Gastroesophageal sphincter (tissue), 3 donors: ENCODE results near the gene CDH11.

Experiments
- POLR2A ChIP-seq, 2 donors: fragments of 450-650 bp; IDR thresholded peaks; one replicate each; pipeline ENCODE4 v1.6.1; 2017; ENCODE audit warnings: antibody characterized with exemption in 2 of 2, mild to moderate bottlenecking in 2 of 2, moderate library complexity in 1 of 2
- TF ChIP-seq, protein P1 (sequence below), 4 experiments: fragments of 200-600 bp in 2 of 4; fragments of 450-650 bp in 2 of 4; sonication (generic) in 1 of 4; IDR thresholded peaks; one replicate each; pipeline ENCODE4 v1.5.1; 2017 to 2019; ENCODE audit warnings: antibody characterized with exemption in 4 of 4, mild to moderate bottlenecking in 2 of 4, moderate library complexity in 2 of 4

DNA sequence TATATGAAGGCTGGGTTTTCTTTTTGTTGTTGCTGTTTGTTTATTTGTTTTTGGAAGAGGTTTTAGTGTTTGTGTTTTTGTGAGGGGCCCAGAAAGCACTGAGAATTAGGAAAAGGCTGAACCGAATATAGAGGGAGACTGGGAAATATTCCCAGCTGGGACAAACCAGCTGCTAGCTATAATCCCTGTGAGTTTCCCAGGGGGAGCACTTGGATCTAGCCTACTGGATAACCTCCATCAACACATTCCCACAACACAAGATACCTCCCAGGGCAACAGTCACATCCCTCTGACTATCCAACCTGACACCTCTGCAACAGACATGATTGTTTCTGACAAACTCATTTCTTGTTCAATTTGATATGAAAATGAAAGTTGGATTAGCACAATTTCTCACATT is 16.7 kb downstream of the CDH11 start:
- TF ChIP-seq, protein P1, sequence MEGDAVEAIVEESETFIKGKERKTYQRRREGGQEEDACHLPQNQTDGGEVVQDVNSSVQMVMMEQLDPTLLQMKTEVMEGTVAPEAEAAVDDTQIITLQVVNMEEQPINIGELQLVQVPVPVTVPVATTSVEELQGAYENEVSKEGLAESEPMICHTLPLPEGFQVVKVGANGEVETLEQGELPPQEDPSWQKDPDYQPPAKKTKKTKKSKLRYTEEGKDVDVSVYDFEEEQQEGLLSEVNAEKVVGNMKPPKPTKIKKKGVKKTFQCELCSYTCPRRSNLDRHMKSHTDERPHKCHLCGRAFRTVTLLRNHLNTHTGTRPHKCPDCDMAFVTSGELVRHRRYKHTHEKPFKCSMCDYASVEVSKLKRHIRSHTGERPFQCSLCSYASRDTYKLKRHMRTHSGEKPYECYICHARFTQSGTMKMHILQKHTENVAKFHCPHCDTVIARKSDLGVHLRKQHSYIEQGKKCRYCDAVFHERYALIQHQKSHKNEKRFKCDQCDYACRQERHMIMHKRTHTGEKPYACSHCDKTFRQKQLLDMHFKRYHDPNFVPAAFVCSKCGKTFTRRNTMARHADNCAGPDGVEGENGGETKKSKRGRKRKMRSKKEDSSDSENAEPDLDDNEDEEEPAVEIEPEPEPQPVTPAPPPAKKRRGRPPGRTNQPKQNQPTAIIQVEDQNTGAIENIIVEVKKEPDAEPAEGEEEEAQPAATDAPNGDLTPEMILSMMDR (IDR thresholded peaks at IDR 0.05): no peak
- no peak for TF ChIP-seq POLR2A (IDR thresholded peaks at IDR 0.05)
